AG04449 (cell line): ENCODE measurements around the gene CYP3A7.
"Not testable (repeated sequence)": the region's sequence is repeated elsewhere in the genome, so short reads cannot be mapped to it uniquely, and the experiment has no call there.

ENCODE experiments used
- CTCF ChIA-PET: fragments of 350-600 bp; formaldehyde crosslinking; extraction: SDS; loops from one replicate; lab custom pipeline; 2021; ENCODE audit warnings: antibody characterized with exemption; lab: Yijun Ruan, JAX
- POLR2A ChIA-PET: fragments of 400-600, 350-600 bp; formaldehyde crosslinking; extraction: SDS; loops from one replicate; lab custom pipeline; 2020; ENCODE audit warnings: antibody characterized with exemption, inconsistent platforms; lab: Yijun Ruan, JAX
- DNase-seq: peaks from one replicate; pipeline ENCODE4 v3.0.0-alpha.2; 2010; ENCODE audit warnings: low read depth, low spot score
- H3K4me3 ChIP-seq: 2 replicates; pipeline ENCODE4 v1.5.1; 2011; ENCODE audit warnings: low read depth, mild to moderate bottlenecking, control low read depth, low read length
- TF ChIP-seq, protein P1 (sequence below): IDR thresholded peaks from one replicate; pipeline ENCODE4 v1.5.1; 2011; ENCODE audit warnings: mild to moderate bottlenecking, moderate library complexity, low read length, control low read depth, inconsistent platforms; ENCODE audit not compliant: insufficient read depth; ENCODE audit errors: missing control alignments

Gene CYP3A7

DNA sequence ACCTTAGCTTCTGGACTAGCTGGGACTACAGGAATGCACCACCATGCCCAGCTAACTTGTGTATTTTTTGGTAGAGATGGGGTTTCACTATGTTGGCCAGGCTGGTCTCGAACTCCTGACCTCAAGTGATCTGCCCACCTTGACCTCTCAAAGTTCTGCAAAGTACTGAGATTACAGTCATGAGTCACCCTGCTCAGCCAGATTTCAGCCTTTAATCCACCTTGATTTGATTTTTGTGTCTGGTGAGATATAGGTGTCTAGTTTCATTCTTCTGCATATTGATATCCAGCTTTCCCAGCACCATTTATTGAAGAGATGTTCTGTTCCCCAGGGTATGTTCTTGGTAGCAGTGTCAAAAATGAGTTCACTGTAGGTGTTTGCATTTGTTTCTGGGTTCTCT is 20.1 kb upstream of the CYP3A7 start:
- POLR2A ChIA-PET = no interaction called here
- H3K4me3 ChIP-seq = no peak overlapping the region
- TF ChIP-seq, protein P1, sequence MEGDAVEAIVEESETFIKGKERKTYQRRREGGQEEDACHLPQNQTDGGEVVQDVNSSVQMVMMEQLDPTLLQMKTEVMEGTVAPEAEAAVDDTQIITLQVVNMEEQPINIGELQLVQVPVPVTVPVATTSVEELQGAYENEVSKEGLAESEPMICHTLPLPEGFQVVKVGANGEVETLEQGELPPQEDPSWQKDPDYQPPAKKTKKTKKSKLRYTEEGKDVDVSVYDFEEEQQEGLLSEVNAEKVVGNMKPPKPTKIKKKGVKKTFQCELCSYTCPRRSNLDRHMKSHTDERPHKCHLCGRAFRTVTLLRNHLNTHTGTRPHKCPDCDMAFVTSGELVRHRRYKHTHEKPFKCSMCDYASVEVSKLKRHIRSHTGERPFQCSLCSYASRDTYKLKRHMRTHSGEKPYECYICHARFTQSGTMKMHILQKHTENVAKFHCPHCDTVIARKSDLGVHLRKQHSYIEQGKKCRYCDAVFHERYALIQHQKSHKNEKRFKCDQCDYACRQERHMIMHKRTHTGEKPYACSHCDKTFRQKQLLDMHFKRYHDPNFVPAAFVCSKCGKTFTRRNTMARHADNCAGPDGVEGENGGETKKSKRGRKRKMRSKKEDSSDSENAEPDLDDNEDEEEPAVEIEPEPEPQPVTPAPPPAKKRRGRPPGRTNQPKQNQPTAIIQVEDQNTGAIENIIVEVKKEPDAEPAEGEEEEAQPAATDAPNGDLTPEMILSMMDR = no peak
- CTCF ChIA-PET = no interaction called here
- no peak for DNase-seq

DNA sequence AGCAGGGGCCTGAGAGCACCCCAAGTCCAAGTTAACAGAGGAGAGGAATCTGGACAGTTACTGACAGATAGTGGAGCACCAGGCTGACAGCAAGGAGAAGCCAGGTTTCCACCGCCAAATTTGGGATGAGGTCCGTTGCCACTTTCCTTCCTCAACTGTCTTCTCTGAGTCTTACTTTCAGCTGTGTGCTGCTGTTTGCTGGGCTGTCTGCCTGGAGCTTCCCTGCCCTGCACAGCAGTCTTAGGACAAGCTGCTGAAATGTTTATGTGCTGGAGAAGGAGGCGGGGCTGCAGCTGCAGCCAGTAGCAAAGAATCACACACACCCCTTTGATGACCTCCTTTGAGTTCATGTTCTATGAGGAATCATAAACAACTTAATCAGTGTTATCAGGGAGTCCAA is 17.4 kb upstream of the CYP3A7 start:
- H3K4me3 ChIP-seq = no peak overlapping the region
- ChIA-PET POLR2A (no interaction called here), CTCF (no interaction called here)
- no peak for DNase-seq
- TF ChIP-seq, protein P1 = no peak

DNA sequence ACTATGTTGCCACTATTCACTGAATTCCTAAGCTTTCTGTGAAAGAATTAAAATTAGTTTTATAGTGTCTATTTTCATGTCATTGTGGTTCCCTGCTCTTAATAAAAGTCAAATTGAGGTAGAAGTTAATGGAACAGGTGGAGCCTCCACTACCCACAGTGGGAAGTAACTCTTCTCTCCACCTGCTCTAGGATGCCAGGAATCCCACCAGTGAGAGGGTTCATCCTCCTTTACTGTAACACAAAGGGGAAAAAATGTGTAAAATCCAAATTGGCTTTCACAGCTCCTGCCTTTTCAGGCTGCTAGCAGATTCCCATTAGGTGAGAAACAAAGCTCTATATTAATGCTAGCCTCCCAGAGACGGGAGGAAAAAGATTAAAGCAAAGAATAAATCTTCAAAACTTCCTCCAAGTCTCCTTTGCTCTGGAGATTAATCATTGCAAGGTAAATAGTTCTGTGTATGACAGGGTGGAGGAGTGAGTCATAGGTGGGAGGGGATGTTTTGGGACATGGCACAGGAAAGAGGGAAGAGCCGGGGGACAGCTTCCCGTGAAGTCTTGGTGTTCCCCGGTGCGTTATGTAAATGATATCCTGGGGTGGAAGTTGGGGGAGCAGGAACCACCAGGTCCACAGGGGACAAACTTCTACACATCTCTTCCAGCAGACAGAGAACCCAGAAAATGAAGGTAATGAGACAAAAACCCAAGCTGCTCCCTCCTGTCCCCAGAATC is 16.5 kb upstream of the CYP3A7 start:
- H3K4me3 ChIP-seq, DNase-seq, CTCF ChIA-PET, POLR2A ChIA-PET: not testable (repeated sequence)

DNA sequence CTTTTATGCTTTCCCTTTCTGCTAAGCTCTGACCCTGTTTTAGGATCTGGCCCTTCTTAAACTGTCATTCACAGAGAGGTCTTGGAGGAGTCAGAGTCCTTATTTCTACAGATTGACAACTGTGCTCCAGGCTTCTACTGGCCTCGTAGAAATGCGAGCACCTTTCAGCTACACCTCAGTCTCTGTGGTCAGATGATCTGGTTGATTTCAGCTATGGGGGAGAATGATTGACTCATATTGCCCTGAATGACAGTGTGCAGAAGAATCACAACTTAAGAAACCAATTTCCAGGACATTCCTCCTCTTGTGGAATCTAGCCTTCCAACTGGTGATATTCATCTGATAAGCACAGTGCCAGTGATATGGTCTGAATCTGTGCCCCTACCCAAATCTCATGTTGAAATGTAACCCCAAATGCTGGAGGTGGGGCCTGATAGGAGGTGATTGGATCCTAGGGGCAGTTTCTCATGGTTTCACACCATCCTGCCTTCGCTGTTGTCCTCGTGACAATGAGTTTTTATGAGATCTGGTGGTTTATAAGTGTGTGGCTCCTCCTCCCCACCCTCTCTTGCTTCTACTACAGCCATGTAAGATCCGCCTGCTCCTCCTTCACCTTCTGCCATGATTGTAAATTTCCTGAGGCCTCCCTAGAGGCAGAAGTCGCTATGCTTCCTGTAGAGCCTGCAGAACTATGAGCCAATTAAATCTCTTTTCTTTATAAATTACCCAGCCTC is 14.0 kb upstream of the CYP3A7 start:
- DNase-seq = no peak
- CTCF ChIA-PET = no interaction called here
- POLR2A ChIA-PET = no interaction called here
- H3K4me3 ChIP-seq = no peak overlapping the region
- TF ChIP-seq, protein P1 = no peak

DNA sequence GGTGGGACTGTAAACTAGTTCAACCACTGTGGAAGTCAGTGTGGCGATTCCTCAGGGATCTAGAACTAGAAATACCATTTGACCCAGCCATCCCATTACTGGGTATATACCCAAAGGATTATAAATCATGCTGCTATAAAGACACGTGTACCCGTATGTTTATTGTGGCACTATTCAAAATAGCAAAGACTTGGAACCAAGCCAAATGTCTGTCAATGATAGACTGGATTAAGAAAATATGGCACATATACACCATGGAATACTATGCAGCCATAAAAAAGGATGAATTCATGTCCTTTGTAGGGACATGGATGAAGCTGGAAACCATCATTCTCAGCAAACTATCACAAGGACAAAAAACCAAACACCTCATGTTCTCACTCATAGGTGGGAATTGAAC is 11.9 kb upstream of the CYP3A7 start:
- POLR2A ChIA-PET, H3K4me3 ChIP-seq, CTCF ChIA-PET, DNase-seq: not testable (repeated sequence)

DNA sequence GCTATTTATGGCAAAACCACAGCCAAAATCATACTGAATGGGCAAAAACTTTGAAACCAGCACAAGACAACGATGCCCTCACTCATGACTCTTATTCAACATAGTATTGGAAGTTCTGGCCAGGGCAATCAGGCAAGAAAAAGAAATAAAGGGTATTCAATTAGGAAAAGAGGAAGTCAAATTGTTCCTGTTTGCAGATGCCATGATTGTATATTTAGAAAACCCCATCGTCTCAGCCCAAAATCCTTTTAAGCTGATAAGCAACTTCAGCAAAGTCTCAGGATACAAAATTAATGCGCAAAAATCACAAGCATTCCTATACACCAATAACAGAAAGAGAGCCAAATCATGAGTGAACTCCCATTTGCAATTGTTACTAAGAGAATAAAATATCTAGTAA is 10.4 kb upstream of the CYP3A7 start:
- CTCF ChIA-PET, POLR2A ChIA-PET, DNase-seq, H3K4me3 ChIP-seq: not testable (repeated sequence)

DNA sequence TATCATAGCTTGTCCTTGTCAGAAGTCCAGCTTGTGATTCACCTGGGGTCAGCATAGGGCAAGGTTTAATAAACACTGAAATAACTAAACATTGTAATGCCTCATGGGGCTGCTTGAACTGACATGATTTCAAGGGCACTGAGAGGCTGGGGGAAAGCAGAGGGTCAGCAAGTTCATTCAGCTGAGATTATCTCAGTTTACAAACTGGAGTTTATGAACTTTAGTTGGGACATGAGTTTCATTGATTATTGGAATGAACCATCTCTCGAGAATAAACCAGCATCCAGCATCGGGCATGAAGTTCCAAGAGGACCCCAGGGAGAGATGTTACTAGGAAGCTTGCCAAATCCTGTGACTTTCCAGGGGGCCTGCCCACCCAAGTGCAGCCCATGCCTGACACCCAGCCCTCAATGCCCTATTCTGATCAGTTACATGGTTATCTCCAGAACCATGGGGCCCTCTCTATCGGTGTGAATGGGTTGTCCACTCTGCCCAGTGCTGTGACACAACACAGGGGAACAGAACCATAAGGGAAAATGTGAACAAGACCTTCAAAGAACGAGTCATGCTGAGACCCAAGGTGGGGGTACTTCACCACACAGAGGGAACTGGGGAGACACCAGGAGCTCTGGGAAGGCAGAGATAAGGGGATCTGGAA is 7.9 kb upstream of the CYP3A7 start:
- DNase-seq = no peak
- TF ChIP-seq, protein P1 = no peak
- no peak overlapping the region for H3K4me3 ChIP-seq
- ChIA-PET POLR2A (no interaction called here), CTCF (no interaction called here)
